NOMO-1 (cell line): Measurements from ENCODE around the gene THSD4.

Experiments used
- DNase-seq, 2 experiments: peaks; one replicate each; lab custom pipeline; 2025; ENCODE audit not compliant: unreplicated experiment in 2 of 2; lab: John Stamatoyannopoulos, UW

THSD4 gene

GRCh38 chr15:71549697-71550096 lies 434.4 kb downstream of the THSD4 start:
- DNase-seq, result no peak

DNA sequence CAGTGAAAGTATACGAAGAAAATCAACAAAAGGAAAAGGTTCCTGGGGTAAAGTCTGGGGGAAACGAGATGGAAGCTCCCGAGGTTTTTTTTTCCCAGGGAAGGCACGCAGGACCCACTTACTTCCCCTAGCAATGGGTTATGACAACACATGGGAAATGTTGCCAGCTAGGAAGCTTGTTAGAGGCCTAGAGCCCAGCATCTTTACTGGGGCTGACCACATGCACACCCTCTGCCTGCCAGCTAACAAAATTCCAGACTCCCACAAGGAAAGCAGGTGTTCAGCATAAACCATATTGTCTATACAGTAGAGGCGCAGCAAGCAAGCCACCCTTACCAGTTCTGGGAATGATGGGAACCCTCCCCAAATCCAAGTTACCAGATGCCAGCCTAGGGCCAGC lies 436.3 kb downstream of the THSD4 start:
- no peak for DNase-seq

DNA sequence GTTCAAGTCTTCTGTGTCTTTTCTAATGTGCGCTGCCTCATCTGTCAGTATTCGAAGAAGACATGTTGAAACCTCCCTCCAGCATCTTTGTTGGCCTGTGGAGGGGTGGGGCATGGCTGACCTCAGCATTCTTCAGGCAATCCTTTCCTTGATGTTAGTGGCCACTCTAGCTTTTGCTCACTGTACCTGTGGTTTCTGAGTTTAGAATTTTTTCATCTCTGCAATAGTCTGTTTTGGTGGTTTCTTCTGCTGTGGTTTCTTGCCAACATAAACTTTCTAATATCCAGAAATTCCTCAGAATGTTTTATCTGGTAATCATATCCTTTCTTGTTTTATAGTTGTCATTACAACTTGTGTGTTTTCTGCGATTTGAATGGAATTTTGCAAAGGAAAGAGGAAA lies 443.8 kb downstream of the THSD4 start:
- no peak for DNase-seq

- no peak for DNase-seq
Measured at GRCh38 chr15:71559616-71560015, 444.3 kb downstream of the THSD4 start.

- DNase-seq, result no peak
Measured at GRCh38 chr15:71562251-71562650, 447.0 kb downstream of the THSD4 start.

DNA sequence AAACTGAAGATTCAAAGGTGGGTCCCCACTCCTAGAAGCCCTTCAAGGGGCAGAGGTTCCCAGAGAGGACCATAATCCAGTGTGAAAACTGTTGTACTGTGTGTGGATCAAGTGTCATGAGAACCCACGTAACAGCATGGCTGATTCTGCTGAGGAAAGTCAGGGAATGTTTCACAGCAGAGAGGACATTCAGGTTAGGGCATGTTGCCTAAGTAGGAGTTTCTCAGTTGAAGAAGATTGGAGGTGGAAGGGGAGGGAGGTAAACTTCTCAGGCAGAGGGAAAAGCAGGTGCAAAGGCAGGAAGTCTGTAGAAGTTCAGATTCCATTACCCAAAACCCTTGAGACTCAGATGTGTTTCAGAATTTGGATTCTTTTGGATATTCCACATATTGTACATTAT lies 448.9 kb downstream of the THSD4 start:
- no peak for DNase-seq

DNA sequence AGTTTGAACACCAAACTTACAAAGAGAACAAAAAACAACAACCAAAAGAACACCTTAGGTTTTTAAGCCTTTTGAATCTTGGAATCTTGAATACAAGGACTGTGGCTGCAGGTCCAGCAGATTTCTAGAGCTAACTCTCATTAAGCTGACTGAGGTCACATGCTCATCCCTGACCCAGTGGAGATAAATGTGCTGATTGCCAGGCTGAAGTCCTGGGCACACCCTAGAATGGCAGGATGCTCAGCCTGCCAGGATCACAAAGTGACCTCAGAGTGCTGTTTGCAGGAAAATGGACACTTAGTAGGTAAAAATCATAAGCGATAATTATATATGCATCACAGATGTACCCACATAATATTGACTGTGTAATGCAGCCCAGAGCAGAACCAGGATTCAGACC lies 449.7 kb downstream of the THSD4 start:
- no peak for DNase-seq

- no peak for DNase-seq
Measured at GRCh38 chr15:71565631-71566160, 450.4 kb downstream of the THSD4 start.

- DNase-seq, result no peak
Measured at GRCh38 chr15:71566226-71566625, 451.0 kb downstream of the THSD4 start.

- no peak for DNase-seq
Measured at GRCh38 chr15:71567173-71567572, 451.9 kb downstream of the THSD4 start.

- no peak for DNase-seq
Measured at GRCh38 chr15:71568227-71568626, 453.0 kb downstream of the THSD4 start.

GRCh38 chr15:71570736-71571135 lies 455.5 kb downstream of the THSD4 start:
- DNase-seq, result no peak

- no peak for DNase-seq
Measured at GRCh38 chr15:71571641-71572040, 456.4 kb downstream of the THSD4 start.

- no peak for DNase-seq
Measured at GRCh38 chr15:71572452-71573053, 457.3 kb downstream of the THSD4 start.

- no peak for DNase-seq
Measured at GRCh38 chr15:71573599-71573998, 458.3 kb downstream of the THSD4 start.

GRCh38 chr15:71575474-71576045 lies 460.3 kb downstream of the THSD4 start:
- DNase-seq, result no peak

DNA sequence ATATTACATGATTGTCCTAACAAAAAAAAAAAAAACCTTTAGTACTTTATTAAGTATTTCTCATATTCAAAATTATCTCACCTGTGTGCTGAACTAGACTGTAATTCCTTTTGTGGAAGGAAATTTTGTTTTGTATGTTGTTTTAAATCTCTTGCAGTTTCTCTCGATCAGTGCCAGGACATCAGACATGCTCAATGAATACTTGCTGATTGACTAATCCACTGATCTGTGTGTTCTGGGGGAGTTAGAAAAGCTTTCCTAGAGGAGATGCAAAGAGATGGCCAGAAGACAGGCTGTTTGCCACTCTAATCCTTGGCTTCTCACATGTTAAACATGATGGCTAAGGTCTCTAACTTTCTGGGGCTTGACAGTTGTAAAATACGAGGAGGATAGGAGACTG lies 461.8 kb downstream of the THSD4 start:
- no peak for DNase-seq

- no peak for DNase-seq
Measured at GRCh38 chr15:71581398-71581930, 466.2 kb downstream of the THSD4 start.

DNA sequence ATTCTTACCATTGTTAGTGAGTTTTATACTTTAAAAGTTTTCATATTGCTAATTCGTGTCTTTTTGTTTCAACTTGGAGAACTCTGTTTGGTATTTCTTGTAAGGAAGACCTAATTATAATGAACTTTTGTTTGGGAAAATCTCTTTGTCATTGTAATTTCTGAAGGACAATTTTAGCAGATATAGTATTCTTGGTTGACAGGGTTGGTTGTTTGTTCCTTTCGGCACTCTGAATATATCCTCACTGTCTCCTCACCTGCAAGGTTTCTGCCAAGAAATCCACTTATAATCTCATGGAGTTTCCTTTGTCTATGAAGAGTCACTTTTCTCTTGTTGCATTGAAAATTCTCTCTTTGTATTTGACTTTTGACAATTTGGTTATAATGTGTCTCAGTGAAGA lies 469.9 kb downstream of the THSD4 start:
- no peak for DNase-seq

- DNase-seq, result no peak
Measured at GRCh38 chr15:71586463-71586862, 471.2 kb downstream of the THSD4 start.

- DNase-seq, result no peak
Measured at GRCh38 chr15:71588746-71589145, 473.5 kb downstream of the THSD4 start.

DNA sequence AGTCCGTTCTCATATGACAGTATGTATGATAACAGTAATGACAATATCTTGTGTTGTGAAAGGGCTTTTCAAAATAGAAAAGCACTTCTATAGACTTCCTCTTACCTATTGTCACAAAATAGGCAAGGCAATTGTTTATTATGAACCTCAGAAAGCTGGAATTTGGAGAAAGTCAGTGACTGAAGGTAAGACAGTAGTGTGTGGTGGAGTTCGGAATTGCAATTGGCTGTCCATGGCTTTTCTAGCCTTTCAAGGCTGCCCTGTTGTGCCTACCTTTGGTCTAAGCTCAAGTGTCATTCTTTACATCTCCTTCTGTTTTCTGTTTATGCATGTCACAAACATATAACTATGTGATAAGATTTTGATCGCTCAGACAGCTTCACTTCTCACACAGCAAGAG lies 475.8 kb downstream of the THSD4 start:
- DNase-seq, result no peak
